Middle frontal gyrus (tissue), 1 donor: ENCODE measurements around the gene BCO1.

Experiments used
- DNase-seq: peaks from one replicate; pipeline ENCODE4 v3.0.0-alpha.2; 2015; ENCODE audit warnings: low spot score; ENCODE audit errors: extremely low spot score

Gene BCO1

GRCh38 chr16:81275064-81275532 is 36.6 kb downstream of the BCO1 start:
- no peak for DNase-seq

- DNase-seq: no peak
Measured at GRCh38 chr16:81275795-81276194, 37.3 kb downstream of the BCO1 start.

- no peak for DNase-seq
Measured at GRCh38 chr16:81276323-81276722, 37.8 kb downstream of the BCO1 start.

- no peak for DNase-seq
Measured at GRCh38 chr16:81277541-81278080, 39.1 kb downstream of the BCO1 start.

- DNase-seq: no peak
Measured at GRCh38 chr16:81278526-81278925, 40.0 kb downstream of the BCO1 start.

GRCh38 chr16:81279392-81279791 is 40.9 kb downstream of the BCO1 start:
- DNase-seq: no peak

- no peak for DNase-seq
Measured at GRCh38 chr16:81280393-81280792, 41.9 kb downstream of the BCO1 start.

- no peak for DNase-seq
Measured at GRCh38 chr16:81283044-81283443, 44.6 kb downstream of the BCO1 start.

- DNase-seq: no peak
Measured at GRCh38 chr16:81284995-81285600, 46.6 kb downstream of the BCO1 start.

- no peak for DNase-seq
Measured at GRCh38 chr16:81286190-81286589, 47.7 kb downstream of the BCO1 start.

GRCh38 chr16:81291117-81291516 is 52.6 kb downstream of the BCO1 start:
- no peak for DNase-seq

- DNase-seq: no peak
Measured at GRCh38 chr16:81292936-81293335, 54.4 kb downstream of the BCO1 start.

GRCh38 chr16:81293909-81294802 is 55.7 kb downstream of the BCO1 start:
- DNase-seq: no peak

GRCh38 chr16:81296631-81297030 is 58.1 kb downstream of the BCO1 start:
- DNase-seq: no peak

- DNase-seq: no peak
Measured at GRCh38 chr16:81307770-81308169, 69.3 kb downstream of the BCO1 start.

GRCh38 chr16:81310045-81310644 is 71.7 kb downstream of the BCO1 start:
- no peak for DNase-seq

GRCh38 chr16:81311762-81312161 is 73.3 kb downstream of the BCO1 start:
- DNase-seq: no peak

GRCh38 chr16:81313701-81314602 is 75.5 kb downstream of the BCO1 start:
- DNase-seq: no peak

- DNase-seq: peak; percentile 96
Measured at GRCh38 chr16:81314603-81315270, 76.2 kb downstream of the BCO1 start, which contains the start of gene GAN. TSS of gene GAN (plus strand) at chr16:81314962. CDS start at chr16:81315114, 152 bp downstream.
